Measurements from ENCODE around the gene CFAP74.

Gene CFAP74

DNA sequence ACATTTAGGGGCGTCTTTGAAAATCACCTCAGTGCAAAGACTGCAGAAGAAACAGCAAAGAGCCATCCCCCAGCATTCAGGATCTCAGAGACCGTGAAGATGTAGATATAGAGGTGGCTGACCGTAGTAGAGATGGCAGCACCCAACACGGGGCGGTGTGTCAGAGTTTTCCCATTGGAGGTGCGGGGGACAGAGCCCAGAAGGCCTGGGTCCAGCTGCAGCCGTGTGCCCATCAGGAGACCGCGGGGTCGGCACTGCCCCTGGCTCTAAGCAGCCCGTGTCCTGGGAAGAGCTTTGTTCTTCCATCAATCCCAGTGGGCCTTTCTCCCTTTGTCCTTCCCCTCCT, 16.7 kb upstream of the CFAP74 start:
- no peak for DNase-seq

DNA sequence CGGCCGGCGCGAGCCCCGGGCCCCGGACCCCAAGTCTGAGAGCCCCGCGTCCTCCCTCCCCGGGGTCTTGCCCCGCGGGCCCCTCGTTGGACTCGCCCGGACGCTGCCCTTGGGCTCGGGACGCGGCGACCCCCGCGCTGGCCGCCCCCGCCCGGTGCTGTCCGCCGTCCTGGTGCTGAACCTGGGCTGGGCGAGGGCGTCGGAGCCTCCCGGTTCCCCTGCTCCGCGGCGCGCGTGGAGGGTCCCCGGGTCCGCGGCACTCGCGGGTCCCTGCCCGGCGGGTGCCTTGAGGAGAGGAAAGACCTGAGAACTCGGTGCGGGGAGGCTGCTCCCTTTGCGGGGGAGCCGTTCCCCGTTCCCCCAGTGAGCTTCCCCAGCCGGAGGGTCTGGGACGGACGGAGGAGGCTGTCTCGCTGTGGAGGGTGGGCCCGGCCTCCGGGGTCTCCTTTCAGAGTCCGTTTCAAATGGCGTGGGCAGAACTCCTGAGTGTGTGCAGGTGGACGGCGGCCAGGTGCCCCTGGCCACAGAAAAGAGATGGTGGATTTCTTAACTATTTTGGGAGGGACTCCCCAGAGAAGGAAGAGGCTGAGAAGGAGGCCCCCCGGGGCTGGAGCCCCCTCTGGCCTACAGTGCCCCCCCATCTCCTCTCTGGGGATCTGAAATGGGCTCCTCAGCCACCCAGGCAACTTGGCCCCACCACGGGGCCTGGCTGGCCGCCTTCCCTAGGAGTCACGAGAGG, 16.2 kb upstream of the CFAP74 start:
- DNase-seq: no peak

- no peak for DNase-seq
Observed at GRCh38 chr1:2019172-2019543, 15.6 kb upstream of the CFAP74 start, which contains the start of gene GABRD. Gene GABRD (plus strand): TSS chr1:2019345. CDS start chr1:2019424, 79 bp downstream.

DNA sequence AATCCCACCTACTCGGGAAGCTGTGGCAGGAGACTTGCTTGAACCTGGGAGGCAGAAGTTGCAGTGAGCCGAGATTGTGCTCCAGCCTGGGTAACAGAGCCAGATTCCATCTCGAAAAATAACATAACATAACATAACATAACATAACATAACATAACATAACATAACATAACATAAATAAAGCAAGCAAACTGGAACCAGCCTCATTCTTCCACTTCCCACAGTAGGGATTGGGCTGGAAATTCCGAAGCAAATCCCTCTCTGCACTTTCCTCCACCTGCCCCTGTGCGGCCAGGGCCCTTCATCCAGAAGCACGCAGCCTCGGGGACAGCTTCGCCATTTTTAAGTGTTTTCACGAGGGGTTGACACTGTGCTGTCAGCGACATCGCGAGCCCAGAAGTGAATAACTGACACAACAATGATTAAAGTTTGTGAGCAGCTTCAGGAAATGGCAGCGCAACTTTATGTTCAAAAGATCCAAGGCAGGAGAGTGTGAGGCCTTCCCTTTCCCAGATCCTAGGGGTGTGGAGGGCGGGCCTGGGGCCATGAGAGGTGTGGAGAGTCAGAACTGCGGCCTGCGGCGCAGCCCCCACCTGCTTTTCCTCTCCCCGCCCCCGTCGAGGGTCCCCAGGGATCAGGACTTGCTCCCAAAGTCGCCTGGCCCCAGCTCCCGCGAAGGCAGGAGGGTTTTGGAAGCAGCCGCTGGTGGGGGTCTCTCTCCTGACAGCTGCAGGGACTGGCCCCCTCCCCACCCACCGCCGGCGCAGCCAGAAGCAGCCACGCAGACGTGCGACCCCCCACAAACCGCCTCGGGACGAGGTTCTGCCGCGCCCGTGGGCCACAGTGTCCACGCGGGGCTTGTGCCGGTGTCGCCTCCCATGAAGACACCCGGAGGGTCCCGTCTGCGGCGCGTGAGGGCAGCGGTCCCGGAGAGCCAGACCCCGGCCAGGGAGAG, 14.9 kb upstream of the CFAP74 start:
- no peak for DNase-seq

DNA sequence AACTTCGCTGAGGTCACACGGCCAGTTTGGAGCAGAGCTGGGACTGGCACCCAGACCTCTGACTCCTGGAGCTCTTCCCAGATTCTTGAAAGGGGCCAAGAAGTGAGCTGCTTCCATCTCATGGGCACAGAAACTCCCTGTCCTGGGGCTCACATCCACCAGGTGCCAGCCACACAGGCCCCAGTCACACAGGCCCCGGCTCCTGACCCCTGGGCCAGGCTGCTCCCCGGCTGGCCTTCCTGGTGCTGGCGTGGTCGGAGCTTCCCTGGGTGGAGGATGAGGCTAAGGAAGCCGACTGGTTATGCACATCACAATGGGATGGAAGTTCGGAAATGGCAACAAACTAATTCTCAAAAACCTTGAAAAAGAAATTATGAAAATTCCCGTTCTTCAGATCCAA, 12.5 kb upstream of the CFAP74 start:
- DNase-seq: no peak

DNA sequence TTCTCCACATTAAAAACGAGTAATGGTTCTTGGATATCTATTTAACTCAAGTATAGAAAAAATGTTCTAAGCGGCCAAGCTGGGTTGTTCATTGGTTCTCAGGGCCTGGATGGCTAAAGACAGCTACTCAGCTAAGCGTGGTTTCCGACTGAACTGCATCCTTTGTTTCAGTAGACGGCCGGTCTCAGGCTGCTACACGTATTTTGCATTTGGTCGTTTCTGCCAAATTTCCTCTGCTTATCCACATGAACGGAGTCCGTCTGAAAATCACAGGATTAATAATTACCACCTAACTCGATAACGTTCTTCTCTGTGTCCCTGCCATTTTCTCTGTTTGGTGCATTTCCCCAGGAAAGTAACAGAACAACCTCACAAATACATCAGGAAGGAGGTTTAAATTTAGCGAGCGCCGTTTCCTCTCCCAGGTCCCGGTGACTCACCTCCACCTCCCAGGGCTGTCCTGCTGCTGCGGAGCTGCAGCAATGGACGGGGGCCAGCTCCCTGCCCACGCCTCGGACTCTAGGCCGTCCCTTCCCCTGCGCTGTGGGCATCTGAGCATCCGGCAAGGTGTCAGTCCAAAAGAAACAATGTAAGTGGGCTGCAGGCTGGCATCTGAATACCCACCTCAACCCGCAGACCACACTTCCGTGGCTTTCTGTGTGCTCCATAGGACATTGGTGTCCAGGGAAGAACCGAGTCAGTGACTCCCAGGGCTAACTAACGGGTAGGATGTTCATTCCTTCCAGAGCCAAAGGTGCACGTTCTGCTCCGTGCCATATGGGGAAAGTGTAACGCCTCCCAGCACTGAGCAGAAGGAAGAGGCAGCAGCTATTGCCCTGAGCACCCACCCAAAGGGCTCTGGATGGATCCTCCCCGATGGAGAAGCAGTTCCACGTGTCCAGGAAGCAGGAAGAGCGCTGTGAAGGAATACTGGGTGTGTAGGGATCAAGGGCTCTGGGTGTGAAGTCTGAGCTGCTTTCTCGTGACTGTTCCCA, 11.5 kb upstream of the CFAP74 start:
- no peak for DNase-seq

DNA sequence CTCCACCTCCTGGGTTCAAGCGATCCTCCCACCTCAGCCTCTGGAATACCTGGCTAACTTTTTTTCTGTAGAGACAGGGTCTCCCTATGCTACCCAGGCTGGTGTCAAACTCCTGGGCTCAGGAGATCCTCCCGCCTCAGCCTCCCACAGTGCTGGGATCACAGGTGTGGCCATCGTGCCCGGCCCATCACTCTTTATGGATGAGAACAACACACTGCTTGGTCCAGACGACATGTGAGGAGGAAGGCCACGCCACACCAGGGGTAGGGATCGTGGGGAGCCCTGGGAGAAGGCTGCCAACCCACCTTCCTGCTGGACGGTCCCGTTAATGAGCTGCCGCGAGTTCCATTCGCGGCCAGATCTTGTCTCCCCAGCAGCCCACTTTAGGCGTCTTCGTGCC, 10.6 kb upstream of the CFAP74 start:
- DNase-seq: no peak

GRCh38 chr1:2009101-2010053, 5.8 kb upstream of the CFAP74 start:
- DNase-seq: no peak

GRCh38 chr1:2004856-2005255, 1.3 kb upstream of the CFAP74 start:
- DNase-seq: no peak

GRCh38 chr1:2001773-2002411, 1.7 kb downstream of the CFAP74 start:
- DNase-seq: no peak

GRCh38 chr1:2000850-2001249, 2.7 kb downstream of the CFAP74 start:
- DNase-seq: no peak

DNA sequence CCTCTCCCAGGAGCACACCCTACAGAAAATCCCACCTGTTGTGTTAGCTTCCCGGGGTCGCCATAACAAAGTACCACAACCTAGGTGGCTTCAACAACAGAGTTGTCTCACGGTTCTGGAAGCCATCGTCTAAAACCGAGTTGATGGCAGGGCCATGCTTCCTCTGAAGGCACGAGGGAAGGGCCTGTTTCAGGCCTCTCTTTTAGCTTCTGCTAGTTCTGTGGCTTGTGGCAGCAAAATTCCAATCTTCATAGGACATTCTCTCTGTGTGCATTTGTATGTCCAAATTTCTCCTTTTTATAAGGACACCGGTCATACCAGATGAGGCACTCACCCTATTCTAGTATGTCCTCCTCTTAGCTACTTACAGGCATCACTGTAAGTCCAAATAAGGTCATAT, 3.2 kb downstream of the CFAP74 start:
- no peak for DNase-seq

- DNase-seq: no peak
Observed at GRCh38 chr1:1997576-1997975, 6.0 kb downstream of the CFAP74 start.

- DNase-seq: no peak
Observed at GRCh38 chr1:1996207-1996651, 7.4 kb downstream of the CFAP74 start.

DNA sequence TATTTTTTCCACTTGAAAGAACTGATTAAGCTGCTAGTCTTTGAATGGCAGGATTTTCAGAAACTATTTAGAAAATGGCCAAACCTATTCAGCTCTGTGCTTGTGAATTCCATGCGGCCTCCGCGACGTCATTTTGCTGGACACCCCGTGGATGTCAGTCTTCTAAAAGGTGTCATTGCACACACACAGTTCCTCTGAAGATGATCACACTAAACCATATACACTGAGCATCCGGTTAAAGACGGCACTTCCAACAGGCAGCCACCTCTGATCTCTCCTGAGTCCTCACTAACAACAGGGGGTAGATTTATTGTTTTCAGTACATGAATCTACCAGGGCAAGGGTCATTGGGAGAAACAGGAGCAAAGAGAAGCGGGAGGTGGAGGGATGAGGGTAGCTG, 9.1 kb downstream of the CFAP74 start:
- DNase-seq: no peak

DNA sequence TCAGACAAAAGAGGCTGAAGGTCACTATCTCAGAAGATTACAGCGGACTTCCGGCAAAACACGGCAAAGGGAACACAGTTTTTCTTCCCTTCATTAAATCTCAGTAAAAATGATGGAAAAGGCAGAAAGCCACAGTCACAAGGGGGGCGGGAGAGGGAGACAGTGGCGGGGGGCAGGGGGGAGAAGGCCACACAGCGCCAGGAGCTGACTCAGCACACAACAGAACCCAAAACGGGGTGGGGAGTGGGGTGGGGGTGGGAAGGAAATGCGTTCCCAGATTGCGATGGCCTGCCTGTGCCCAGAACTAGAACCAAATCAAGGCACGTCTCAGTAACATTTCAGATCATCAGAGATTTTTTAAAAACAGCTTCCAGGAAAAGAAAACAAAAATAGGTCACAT, 13.4 kb downstream of the CFAP74 start:
- DNase-seq: no peak

GRCh38 chr1:1989789-1990188, 13.8 kb downstream of the CFAP74 start:
- DNase-seq: no peak

DNA sequence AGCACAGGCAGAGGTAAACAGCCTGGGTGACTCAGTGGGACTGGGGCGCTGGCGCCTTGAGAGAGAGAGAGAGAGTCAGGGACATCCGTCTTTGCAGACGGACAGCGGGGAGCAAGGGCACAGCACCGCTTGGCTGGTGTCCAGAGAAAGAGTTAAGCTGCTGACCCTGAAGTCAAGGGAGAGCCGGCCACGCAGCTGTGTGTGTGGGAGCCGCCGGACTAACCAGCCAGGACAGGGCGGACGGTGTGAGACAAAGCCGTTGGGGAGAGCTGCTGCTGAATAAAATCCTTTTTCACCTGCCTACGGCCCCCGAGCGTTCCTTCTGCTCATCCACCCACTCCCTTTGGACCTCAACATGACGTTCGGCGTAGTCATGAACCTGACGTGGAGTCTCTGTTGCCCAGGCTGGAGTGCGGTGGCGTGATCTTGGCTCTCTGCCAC, 14.5 kb downstream of the CFAP74 start:
- no peak for DNase-seq

- DNase-seq: no peak
Observed at GRCh38 chr1:1988061-1988945, 15.3 kb downstream of the CFAP74 start.

- no peak for DNase-seq
Observed at GRCh38 chr1:1987142-1987510, 16.5 kb downstream of the CFAP74 start.
